A549 (cell line): Measurements from ENCODE around the gene TMCC2.
"Not testable (repeated sequence)": the region's sequence is repeated elsewhere in the genome, so short reads cannot be mapped to it uniquely, and the experiment has no call there.

Source experiments
- BHLHE40 ChIP-seq: IDR thresholded peaks from 2 replicates; pipeline ENCODE4 v1.6.1; 2012; ENCODE audit warnings: low read depth, low read length, inconsistent platforms
- CEBPB ChIP-seq, 2 experiments: fragments of >200 bp in 1 of 2; sonication (Bioruptor Twin) in 1 of 2; formaldehyde crosslinking in 1 of 2; IDR thresholded peaks; 2 replicates each; pipeline ENCODE4 v1.6.1; 2012 to 2016
- EHMT2 ChIP-seq: fragments of 200-600 bp; sonication (generic); IDR thresholded peaks from 2 replicates; pipeline ENCODE4 v1.6.1; 2016; ENCODE audit warnings: antibody characterized with exemption, low read depth, mild to moderate bottlenecking, moderate library complexity
- EP300 ChIP-seq, 2 experiments: fragments of >200 bp; sonication (Bioruptor Twin); formaldehyde crosslinking; IDR thresholded peaks; 2 replicates in 1 of 2; 3 replicates in 1 of 2; pipeline ENCODE4 v1.6.1; 2016 to 2017
- KDM5A ChIP-seq: fragments of 200-600 bp; sonication (generic); IDR thresholded peaks from 2 replicates; pipeline ENCODE4 v1.6.1; 2016; ENCODE audit warnings: antibody characterized with exemption, mild to moderate bottlenecking
- POLR2A ChIP-seq: IDR thresholded peaks from 2 replicates; pipeline ENCODE4 v1.6.1; 2012; ENCODE audit warnings: mild to moderate bottlenecking, low read length
- RCOR1 ChIP-seq: fragments of 150-350 bp; IDR thresholded peaks from 2 replicates; pipeline ENCODE4 v1.6.1; 2014; ENCODE audit warnings: antibody characterized with exemption, low read length, low read depth
- RFX5 ChIP-seq: fragments of 450-650 bp; IDR thresholded peaks from 2 replicates; pipeline ENCODE4 v1.7.1; 2014; ENCODE audit warnings: antibody characterized with exemption, mild to moderate bottlenecking, moderate library complexity
- RNF2 ChIP-seq: fragments of 200-600 bp; sonication (generic); IDR thresholded peaks from 2 replicates; pipeline ENCODE4 v1.6.1; 2016; ENCODE audit warnings: low read depth, mild to moderate bottlenecking, antibody characterized with exemption, moderate library complexity, borderline replicate concordance
- SMC3 ChIP-seq: fragments of >200 bp; sonication (Bioruptor Twin); formaldehyde crosslinking; IDR thresholded peaks from 3 replicates; pipeline ENCODE4 v1.6.1; 2018; ENCODE audit warnings: inconsistent platforms
- ZFP36 ChIP-seq: fragments of 450-650 bp; IDR thresholded peaks from 2 replicates; pipeline ENCODE4 v1.6.1; 2014; ENCODE audit warnings: borderline replicate concordance; ENCODE audit not compliant: partially characterized antibody
- ZSCAN20 ChIP-seq: fragments of 250-450 bp; sonication (Bioruptor Pico); IDR thresholded peaks from 2 replicates; pipeline ENCODE4 v1.8.0; 2022; ENCODE audit warnings: mild to moderate bottlenecking, moderate library complexity
- TF ChIP-seq, protein P1 (sequence below): fragments of >200 bp; sonication (Bioruptor Twin); formaldehyde crosslinking; IDR thresholded peaks from 3 replicates; pipeline ENCODE4 v1.5.1; 2016
- TF ChIP-seq, protein P2 (sequence below): fragments of 250-450 bp; sonication (Bioruptor Pico); IDR thresholded peaks from 2 replicates; pipeline ENCODE4 v1.5.0; 2021; ENCODE audit warnings: mild to moderate bottlenecking, moderate library complexity, borderline replicate concordance

DNA sequence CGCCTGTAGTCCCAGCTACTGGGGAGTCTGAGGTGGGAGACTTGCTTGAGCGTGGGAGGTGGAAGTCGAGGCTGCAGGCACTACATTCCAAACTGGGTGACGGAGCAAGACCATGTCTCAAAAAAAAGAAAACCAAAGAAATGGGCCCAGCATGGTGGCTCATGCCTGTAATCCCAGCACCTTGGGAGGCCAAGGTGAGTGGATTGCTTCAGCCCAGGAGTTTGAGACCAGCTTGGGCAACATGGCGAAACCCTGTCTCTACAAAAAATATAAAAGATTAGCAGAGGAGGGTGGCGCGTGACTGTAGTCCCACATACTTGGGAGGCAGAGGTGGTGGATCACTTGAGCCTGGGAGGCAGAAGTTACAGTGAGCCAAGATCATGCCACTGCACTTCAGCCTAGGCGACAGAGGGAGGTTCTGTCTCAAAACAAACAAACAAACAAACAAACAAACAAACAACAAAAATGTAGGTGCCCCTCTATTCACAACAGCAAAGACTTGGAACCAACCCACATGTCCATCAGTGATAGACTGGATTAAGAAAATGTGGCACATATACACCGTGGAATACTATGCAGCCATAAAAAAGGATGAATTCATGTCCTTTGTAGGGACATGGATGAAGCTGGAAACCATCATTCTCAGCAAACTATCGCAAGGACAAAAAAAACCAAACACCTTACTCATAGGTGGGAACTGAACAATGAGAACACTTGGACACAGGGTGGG lies 53.1 kb downstream of the TMCC2 start:
- TF ChIP-seq, protein P1, sequence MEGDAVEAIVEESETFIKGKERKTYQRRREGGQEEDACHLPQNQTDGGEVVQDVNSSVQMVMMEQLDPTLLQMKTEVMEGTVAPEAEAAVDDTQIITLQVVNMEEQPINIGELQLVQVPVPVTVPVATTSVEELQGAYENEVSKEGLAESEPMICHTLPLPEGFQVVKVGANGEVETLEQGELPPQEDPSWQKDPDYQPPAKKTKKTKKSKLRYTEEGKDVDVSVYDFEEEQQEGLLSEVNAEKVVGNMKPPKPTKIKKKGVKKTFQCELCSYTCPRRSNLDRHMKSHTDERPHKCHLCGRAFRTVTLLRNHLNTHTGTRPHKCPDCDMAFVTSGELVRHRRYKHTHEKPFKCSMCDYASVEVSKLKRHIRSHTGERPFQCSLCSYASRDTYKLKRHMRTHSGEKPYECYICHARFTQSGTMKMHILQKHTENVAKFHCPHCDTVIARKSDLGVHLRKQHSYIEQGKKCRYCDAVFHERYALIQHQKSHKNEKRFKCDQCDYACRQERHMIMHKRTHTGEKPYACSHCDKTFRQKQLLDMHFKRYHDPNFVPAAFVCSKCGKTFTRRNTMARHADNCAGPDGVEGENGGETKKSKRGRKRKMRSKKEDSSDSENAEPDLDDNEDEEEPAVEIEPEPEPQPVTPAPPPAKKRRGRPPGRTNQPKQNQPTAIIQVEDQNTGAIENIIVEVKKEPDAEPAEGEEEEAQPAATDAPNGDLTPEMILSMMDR = not testable (repeated sequence)
- TF ChIP-seq EP300 (IDR thresholded peaks at IDR 0.05); POLR2A; KDM5A; CEBPB (IDR thresholded peaks at IDR 0.05); ZSCAN20; BHLHE40; RNF2; RCOR1; ZFP36; SMC3; EHMT2; RFX5: not testable (repeated sequence)
- TF ChIP-seq, protein P2, sequence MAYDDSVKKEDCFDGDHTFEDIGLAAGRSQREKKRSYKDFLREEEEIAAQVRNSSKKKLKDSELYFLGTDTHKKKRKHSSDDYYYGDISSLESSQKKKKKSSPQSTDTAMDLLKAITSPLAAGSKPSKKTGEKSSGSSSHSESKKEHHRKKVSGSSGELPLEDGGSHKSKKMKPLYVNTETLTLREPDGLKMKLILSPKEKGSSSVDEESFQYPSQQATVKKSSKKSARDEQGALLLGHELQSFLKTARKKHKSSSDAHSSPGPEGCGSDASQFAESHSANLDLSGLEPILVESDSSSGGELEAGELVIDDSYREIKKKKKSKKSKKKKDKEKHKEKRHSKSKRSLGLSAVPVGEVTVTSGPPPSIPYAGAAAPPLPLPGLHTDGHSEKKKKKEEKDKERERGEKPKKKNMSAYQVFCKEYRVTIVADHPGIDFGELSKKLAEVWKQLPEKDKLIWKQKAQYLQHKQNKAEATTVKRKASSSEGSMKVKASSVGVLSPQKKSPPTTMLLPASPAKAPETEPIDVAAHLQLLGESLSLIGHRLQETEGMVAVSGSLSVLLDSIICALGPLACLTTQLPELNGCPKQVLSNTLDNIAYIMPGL (CRISPR knock-in tag) = not testable (repeated sequence)
